KMS-11 (cell line): Measurements from ENCODE around the gene GRIP2.

Experiments
- H2AFZ ChIP-seq: fragments of 200-600 bp; sonication (generic); 2 replicates; pipeline ENCODE4 v1.6.1; 2016; ENCODE audit warnings: antibody characterized with exemption, mixed run types, low read depth
- H3K27ac ChIP-seq: fragments of 200-600 bp; sonication (generic); 2 replicates; pipeline ENCODE4 v1.6.1; 2016; ENCODE audit warnings: mild to moderate bottlenecking, mixed run types
- H3K27me3 ChIP-seq: fragments of 200-600 bp; sonication (generic); 2 replicates; pipeline ENCODE4 v1.6.1; 2017; ENCODE audit warnings: mild to moderate bottlenecking, low read depth, mixed run types, moderate library complexity; ENCODE audit not compliant: insufficient read depth
- H3K36me3 ChIP-seq: fragments of 200-600 bp; sonication (generic); 2 replicates; pipeline ENCODE4 v1.6.1; 2017; ENCODE audit warnings: mild to moderate bottlenecking, mixed run types; ENCODE audit not compliant: insufficient read depth
- H3K4me1 ChIP-seq: fragments of 200-600 bp; sonication (generic); 2 replicates; pipeline ENCODE4 v1.6.1; 2016; ENCODE audit warnings: mild to moderate bottlenecking, low read depth, mixed run types; ENCODE audit not compliant: poor library complexity, severe bottlenecking
- H3K4me2 ChIP-seq: fragments of 200-600 bp; sonication (generic); 2 replicates; pipeline ENCODE4 v1.7.0; 2016; ENCODE audit warnings: mild to moderate bottlenecking, mixed run types
- H3K4me3 ChIP-seq: fragments of 200-600 bp; sonication (generic); IDR thresholded peaks from 2 replicates; pipeline ENCODE4 v1.6.1; 2017; ENCODE audit warnings: low read depth, low read length, mixed read lengths; ENCODE audit not compliant: insufficient read depth
- H3K79me2 ChIP-seq: fragments of 200-600 bp; sonication (generic); 2 replicates; pipeline ENCODE4 v1.6.1; 2016; ENCODE audit warnings: low read depth, mixed run types; ENCODE audit not compliant: insufficient read depth
- H3K9ac ChIP-seq: fragments of 200-600 bp; sonication (generic); 2 replicates; pipeline ENCODE4 v1.6.1; 2016; ENCODE audit warnings: mild to moderate bottlenecking, mixed run types
- H4K20me1 ChIP-seq: fragments of 200-600 bp; sonication (generic); 2 replicates; pipeline ENCODE4 v1.6.1; 2016; ENCODE audit warnings: mild to moderate bottlenecking, mixed run types; ENCODE audit not compliant: insufficient read depth
- CTCF ChIP-seq: fragments of 200-600 bp; sonication (generic); conservative IDR thresholded peaks from 2 replicates; pipeline ENCODE4 v1.6.1; 2017; ENCODE audit warnings: low read depth, mild to moderate bottlenecking, antibody characterized with exemption, low read length, moderate library complexity, mixed read lengths

The GRIP2 gene

GRCh38 chr3:14561051-14561960 lies 21.2 kb upstream of the GRIP2 start:
- Histone ChIP-seq H3K4me3 (no peak overlapping the region), H4K20me1 (no peaks in the 10 kb centered on the region), H3K36me3 (no peaks in the 10 kb centered on the region), H3K4me1 (peaks cover 5% of the 10 kb centered on the region), H3K79me2 (no peaks in the 10 kb centered on the region), H3K27me3 (peaks cover 14% of the 10 kb centered on the region; the same call in 1 of the 2 replicates), H3K9ac (no peak overlapping the region), H3K4me2 (no peak overlapping the region), H3K27ac (no peak overlapping the region), H2AFZ (no peak overlapping the region)
- no peak for TF ChIP-seq CTCF

- no peak overlapping the region for H3K4me3 ChIP-seq
- H3K4me2 ChIP-seq: no peak overlapping the region
- no peak overlapping the region for H3K27ac ChIP-seq
- H3K27me3 ChIP-seq: peaks cover 13% of the 10 kb centered on the region; the same call in 1 of the 2 replicates
- no peaks in the 10 kb centered on the region for H4K20me1 ChIP-seq
- no peaks in the 10 kb centered on the region for H3K4me1 ChIP-seq
- H2AFZ ChIP-seq: no peak overlapping the region
- no peaks in the 10 kb centered on the region for H3K36me3 ChIP-seq
- H3K79me2 ChIP-seq: no peaks in the 10 kb centered on the region
- TF ChIP-seq CTCF: no peak
- H3K9ac ChIP-seq: no peak overlapping the region
Observed at GRCh38 chr3:14560110-14560509, 20.0 kb upstream of the GRIP2 start.

GRCh38 chr3:14558029-14558428 lies 17.9 kb upstream of the GRIP2 start:
- no peaks in the 10 kb centered on the region for H3K36me3 ChIP-seq
- no peaks in the 10 kb centered on the region for H3K79me2 ChIP-seq
- no peak overlapping the region for H3K27ac ChIP-seq
- H3K27me3 ChIP-seq: peaks cover 10% of the 10 kb centered on the region; the same call in 1 of the 2 replicates
- no peak for TF ChIP-seq CTCF
- no peaks in the 10 kb centered on the region for H3K4me1 ChIP-seq
- no peaks in the 10 kb centered on the region for H4K20me1 ChIP-seq
- H2AFZ ChIP-seq: no peak overlapping the region
- no peak overlapping the region for H3K4me2 ChIP-seq
- no peak overlapping the region for H3K4me3 ChIP-seq
- H3K9ac ChIP-seq: no peak overlapping the region

GRCh38 chr3:14555835-14556234 lies 15.7 kb upstream of the GRIP2 start:
- Histone ChIP-seq H2AFZ (no peak overlapping the region), H3K4me2 (no peak overlapping the region), H4K20me1 (no peaks in the 10 kb centered on the region), H3K4me3 (no peak overlapping the region), H3K4me1 (no peaks in the 10 kb centered on the region), H3K9ac (no peak overlapping the region), H3K36me3 (no peaks in the 10 kb centered on the region), H3K79me2 (no peaks in the 10 kb centered on the region), H3K27me3 (peaks cover 5% of the 10 kb centered on the region; the same call in 1 of the 2 replicates), H3K27ac (no peak overlapping the region)
- TF ChIP-seq CTCF: no peak
